ENCODE results near the gene CTTN. TPM values are rescaled to one million over a fixed set of nuclear protein-coding genes. Genes with fewer than 3 reads are reported as not detected.

The CTTN gene
- 208 and 277 TPM in 2 replicates for total RNA-seq

DNA sequence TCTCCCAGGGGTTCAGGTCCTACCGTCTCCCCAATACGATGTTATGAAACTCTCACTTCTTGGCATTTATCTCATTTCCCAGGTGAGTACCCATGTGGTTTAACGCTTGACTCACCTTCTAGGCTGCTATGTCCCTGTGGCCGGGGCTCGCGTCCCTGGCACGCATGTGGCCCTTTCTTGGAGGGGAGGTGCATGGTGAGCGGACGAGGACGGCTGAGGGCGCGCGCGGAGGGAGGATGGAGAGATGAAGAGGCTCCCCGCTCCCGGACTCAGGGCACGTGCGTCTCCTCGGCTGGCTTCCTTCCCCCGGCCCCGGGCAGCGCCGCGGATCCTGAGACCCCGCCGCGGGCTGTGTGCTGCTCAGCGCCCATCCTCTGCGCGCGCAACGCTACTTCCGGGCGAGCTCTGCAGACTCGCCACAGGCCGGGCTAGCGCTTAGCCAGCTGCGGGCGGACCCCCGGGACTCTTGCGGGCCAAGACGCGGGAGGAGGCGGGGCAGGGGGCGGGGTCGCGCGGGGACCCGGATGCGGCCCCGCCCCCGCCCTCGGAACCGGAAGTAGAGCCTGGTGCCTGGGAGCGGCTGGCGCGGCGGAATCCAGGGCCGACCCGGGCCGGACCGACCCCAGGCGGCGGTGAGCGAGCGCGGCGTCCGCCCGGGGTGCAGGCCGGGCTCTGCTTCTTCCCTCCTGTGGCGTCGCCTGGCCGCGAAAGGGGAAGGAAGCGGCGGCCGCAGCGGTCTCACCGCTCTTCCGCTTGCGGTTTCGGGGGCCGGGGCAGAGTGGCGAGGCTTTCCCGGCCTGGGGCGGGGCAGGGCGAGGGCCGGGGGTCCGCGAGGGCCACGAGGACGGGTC, at the start of gene CTTN:
CTTN (plus strand) TSS at position 547 of the 851 bp plus-strand sequence. CDS start 8,769 bp downstream, outside the sequence.

Other genes with a start within 250 kb of the CTTN start
- 26.2 and 29.4 TPM in 2 replicates for gene FADD, start 195.2 kb upstream of the CTTN start, total RNA-seq
- gene PPFIA1, start 127.8 kb upstream of the CTTN start, total RNA-seq: 25.3 and 27.2 TPM in 2 replicates

Measured in airway epithelial cell (primary cell).